ENCODE results near the gene XCR1. TPM values are rescaled to one million over a fixed set of nuclear protein-coding genes. Genes with fewer than 3 reads are reported as not detected.
"Not testable (repeated sequence)": the region's sequence is repeated elsewhere in the genome, so short reads cannot be mapped to it uniquely, and the experiment has no call there.

Gene XCR1
- total RNA-seq, 1 experiment from 2014 or later, result not detected

- in situ Hi-C loops (cut with HindIII; ENCODE audit: low pct_unique_long_range_greater_than_20kb, low sequenced_read_pairs); DNase-seq (ENCODE audit: low read depth): not testable (repeated sequence)
Measured at GRCh38 chr3:46053265-46053664, 26.0 kb upstream of the XCR1 start.

- in situ Hi-C loops (cut with HindIII; ENCODE audit: low pct_unique_long_range_greater_than_20kb, low sequenced_read_pairs), result no loop called here
- DNase-seq (ENCODE audit: low read depth), result no peak
Measured at GRCh38 chr3:46052531-46052930, 25.2 kb upstream of the XCR1 start.

GRCh38 chr3:46049093-46049492 is 21.8 kb upstream of the XCR1 start:
- DNase-seq (ENCODE audit: low read depth), result no peak
- in situ Hi-C loops (cut with HindIII; ENCODE audit: low pct_unique_long_range_greater_than_20kb, low sequenced_read_pairs), result no loop called here

DNA sequence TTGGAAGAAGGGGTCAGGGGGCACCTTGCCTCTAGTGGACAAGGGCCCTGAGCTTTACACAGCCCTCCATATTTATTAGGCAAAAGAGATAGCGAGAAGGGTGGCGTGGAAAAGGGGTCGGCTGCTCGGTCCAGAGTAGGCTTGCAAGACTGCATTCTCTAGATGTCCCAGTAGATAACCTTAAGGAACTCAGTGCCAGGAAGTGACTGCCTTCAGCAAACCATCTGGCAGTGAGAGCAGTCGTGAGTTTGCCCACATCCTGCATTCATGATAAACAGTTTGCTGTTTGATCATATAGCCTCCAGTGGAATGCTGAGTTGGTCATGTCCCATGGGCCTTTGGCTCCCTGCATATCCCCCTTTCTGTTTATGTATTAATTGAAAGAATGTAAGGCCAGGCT is 18.9 kb upstream of the XCR1 start:
- DNase-seq (ENCODE audit: low read depth); in situ Hi-C loops (cut with HindIII; ENCODE audit: low pct_unique_long_range_greater_than_20kb, low sequenced_read_pairs): not testable (repeated sequence)

GRCh38 chr3:46038916-46039315 is 11.6 kb upstream of the XCR1 start:
- in situ Hi-C loops (cut with HindIII; ENCODE audit: low pct_unique_long_range_greater_than_20kb, low sequenced_read_pairs), result no loop called here

DNA sequence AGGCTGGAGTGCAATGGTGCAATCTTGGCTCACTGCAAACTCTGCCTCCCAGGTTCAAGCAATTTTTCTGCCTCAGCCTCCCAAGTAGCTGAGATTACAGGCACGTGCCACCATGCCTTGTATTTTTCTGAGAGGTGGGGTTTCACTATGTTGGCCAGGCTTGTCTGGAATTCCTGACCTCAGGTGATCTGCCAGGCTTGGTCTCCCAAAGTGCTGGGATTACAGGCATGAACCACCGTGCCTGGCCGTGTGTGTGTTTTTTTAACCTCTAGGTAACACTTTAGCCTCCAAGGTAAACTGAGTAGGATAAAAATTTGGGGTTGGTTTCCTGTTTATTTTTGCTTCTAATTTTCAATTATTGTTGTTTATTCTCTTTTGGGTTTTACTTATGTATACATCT is 10.8 kb upstream of the XCR1 start:
- DNase-seq (ENCODE audit: low read depth); in situ Hi-C loops (cut with HindIII; ENCODE audit: low pct_unique_long_range_greater_than_20kb, low sequenced_read_pairs): not testable (repeated sequence)

More at GRCh38 chr3:46038916-46039315, 11.6 kb upstream of the XCR1 start:
- no peak for DNase-seq (ENCODE audit: low read depth)

GRCh38 chr3:46036191-46036590 is 8.9 kb upstream of the XCR1 start:
- in situ Hi-C loops (cut with HindIII; ENCODE audit: low pct_unique_long_range_greater_than_20kb, low sequenced_read_pairs), result no loop called here
- DNase-seq (ENCODE audit: low read depth), result no peak

DNA sequence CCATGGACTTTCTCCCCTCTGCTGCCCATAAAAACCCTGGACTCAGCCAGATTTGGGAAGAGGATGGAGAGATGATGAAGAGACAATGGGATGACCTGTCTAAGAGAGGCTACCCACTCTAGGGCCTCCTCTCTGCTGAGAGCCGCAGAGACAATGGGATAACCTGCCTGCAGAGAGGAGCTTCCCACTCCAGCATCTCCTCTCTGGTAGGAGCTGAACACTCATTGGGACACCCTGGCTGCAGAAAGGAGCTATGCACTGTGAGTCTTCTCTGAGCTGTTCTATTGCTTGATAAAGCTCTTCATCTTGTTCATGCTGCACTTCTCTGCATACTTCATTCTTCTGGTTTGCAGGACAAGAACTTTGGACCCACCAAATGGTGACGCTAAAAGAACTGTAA is 4.5 kb upstream of the XCR1 start:
- in situ Hi-C loops (cut with HindIII; ENCODE audit: low pct_unique_long_range_greater_than_20kb, low sequenced_read_pairs), result no loop called here
- no peak for DNase-seq (ENCODE audit: low read depth)

- in situ Hi-C loops (cut with HindIII; ENCODE audit: low pct_unique_long_range_greater_than_20kb, low sequenced_read_pairs), result no loop called here
- DNase-seq (ENCODE audit: low read depth), result no peak
Measured at GRCh38 chr3:46031269-46031668, 4.0 kb upstream of the XCR1 start.

DNA sequence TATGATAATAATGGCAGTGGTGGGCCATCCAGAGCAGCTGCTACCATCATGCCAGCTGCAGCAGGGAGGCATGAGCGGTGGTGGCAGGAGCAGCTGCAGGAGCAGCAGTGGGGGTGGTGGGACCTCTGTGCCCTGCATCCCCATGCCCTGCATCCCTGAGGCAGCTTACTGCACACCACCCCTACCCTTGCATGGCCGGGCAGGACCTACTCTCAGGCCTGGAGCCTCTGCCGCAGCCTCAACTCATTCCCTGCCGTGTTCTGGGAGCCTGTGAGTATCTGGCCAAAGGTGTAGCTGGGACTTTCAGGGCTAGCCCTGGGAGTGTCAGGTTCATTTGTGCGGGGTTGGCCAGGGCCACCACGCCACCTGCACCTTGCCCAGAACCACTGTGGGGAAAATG is 3.3 kb upstream of the XCR1 start:
- in situ Hi-C loops (cut with HindIII; ENCODE audit: low pct_unique_long_range_greater_than_20kb, low sequenced_read_pairs), result no loop called here

DNA sequence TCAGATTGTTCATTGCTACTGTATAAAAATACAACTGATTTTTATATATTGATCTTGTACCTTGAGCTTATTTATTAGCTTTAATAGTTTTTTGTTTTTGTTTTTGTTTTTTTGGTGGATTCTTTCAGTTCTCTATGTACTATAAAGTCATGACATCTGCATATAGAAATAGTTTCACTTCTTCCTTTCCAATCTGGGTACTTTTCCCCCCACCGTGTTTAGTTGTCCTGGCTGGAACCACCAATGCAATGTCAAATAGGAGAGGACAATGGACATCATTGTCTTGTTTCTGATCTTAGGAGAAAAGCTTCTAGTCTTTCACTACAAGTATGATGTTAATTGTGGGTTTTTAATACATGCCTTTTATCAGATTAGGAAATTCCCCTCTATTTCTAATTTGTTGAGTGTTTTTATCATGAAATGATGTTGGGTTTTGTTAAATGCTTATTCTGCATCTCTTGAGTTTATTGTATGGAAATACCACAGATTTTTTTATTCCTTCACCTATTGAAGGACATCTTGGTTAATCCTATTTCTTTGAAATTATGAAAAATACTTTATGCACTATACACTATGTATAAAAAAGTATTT is 2.8 kb upstream of the XCR1 start:
- no peak for DNase-seq (ENCODE audit: low read depth)
- in situ Hi-C loops (cut with HindIII; ENCODE audit: low pct_unique_long_range_greater_than_20kb, low sequenced_read_pairs), result no loop called here

More for the DNA sequence above, 3.3 kb upstream of the XCR1 start:
- DNase-seq (ENCODE audit: low read depth), result no peak

DNA sequence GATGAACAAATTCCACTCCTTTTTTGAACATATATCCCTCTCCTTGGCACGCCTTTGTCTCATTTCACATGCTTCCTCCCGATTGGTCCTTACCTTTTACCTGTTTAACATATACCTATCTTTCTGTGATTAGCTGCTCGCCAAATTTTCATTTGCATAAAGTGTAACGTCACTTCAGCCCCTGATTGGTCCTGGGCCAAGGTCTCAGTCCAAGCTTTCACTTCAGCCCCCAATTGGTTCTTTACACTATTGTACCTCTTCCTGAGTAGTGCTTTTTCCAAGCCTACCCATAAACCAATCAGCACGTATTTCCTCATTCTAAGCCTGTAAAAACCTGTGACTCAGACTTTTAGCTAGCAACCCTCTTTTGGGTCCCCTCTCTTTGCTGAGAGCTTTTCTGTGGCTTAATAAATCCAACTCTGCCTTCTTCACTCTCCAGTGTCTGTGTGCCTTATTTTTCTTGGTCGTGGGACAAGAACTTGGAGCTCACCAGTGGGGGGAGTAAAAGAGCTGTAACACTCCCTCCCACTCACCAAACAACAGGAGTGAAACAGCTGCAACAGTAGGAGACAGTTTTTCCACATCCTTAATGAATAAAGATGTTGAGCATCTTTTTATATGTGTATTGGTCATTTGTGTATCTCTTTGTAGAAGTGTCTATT is 584 bp upstream of the XCR1 start:
- in situ Hi-C loops (cut with HindIII; ENCODE audit: low pct_unique_long_range_greater_than_20kb, low sequenced_read_pairs), result no loop called here
- peak; percentile 5 for DNase-seq (ENCODE audit: low read depth)

- in situ Hi-C loops (cut with HindIII; ENCODE audit: low pct_unique_long_range_greater_than_20kb, low sequenced_read_pairs), result no loop called here
- DNase-seq (ENCODE audit: low read depth), result no peak
Measured at GRCh38 chr3:46025139-46025538, 2.1 kb downstream of the XCR1 start.

DNA sequence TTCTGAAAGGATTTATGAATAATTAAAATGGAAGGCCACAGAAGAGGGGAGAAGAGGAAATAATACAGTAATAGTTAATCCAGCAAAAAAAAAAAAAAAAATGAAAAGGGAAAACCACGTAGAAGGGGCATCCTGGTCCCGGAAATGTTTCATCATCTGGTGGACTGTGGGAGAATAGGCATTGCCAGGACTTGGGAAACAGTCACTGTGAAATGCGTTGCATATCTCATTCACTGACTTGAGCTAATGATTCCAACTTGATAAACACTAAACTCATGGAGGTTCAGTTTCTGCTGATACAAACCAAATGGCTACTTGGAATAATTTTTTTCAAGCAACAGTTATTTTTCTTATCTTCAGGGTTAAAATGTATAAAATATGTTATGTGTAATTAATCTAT is 3.2 kb downstream of the XCR1 start:
- in situ Hi-C loops (cut with HindIII; ENCODE audit: low pct_unique_long_range_greater_than_20kb, low sequenced_read_pairs), result no loop called here
- DNase-seq (ENCODE audit: low read depth), result no peak

DNA sequence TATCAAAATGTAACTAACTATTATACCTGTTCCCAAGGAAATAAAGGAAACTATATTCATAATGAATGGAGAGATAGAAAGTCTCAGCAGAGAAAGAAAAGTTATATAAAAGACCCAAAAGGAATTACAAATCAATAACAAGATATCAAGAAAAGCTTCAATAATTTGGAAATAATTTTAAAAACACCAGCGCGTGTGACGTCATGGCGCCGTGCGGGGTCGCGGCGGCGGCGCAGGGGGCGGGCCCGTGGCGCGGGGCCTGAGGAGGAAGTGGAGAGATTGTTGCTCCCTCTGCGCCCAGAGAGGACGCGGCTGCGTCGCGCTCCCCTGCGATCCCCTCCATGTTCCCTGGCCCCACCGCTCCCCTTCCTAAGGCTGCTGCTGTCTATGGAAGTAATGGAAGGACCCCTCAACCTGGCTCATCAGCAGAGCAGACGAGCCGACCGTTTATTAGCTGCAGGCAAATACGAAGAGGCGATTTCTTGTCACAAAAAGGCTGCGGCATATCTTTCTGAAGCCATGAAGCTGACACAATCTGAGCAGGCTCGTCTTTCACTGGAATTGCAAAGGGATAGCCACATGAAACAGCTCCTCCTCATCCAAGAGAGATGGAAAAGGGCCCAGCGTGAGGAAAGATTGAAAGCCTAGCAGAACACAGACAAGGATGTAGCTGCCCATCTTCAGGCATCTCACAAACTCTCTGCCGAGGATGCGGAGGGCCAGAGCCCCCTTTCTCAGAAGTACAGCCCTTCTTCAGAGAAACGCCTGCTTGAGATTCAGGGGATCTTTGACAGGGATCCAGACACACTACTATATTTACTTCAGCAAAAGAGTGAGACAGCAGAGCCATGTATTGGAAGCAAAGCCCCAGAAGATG is 4.1 kb downstream of the XCR1 start:
- in situ Hi-C loops (cut with HindIII; ENCODE audit: low pct_unique_long_range_greater_than_20kb, low sequenced_read_pairs), result no loop called here
- no peak for DNase-seq (ENCODE audit: low read depth)

DNA sequence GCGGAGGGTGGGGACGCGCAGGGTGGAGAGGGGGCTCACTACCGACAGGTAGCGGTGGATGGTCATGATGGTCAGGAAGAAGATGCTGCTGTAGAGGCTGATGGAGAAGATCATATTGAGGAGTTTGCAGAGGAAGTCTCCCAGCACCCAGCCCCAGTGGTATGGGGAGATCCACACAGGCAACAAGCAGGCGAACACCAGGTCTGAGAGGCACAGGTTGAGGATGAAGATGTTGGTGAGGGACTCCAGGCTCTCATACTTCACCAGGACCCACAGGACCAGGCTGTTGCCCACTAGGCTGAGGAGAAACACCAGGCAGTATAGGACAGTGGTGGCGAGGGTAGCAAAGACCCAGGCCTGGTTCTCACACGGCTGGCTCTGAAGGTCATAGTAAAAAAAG is 5.8 kb downstream of the XCR1 start:
- in situ Hi-C loops (cut with HindIII; ENCODE audit: low pct_unique_long_range_greater_than_20kb, low sequenced_read_pairs), result no loop called here

GRCh38 chr3:46020766-46021510 is 6.3 kb downstream of the XCR1 start:
- DNase-seq (ENCODE audit: low read depth), result no peak
- in situ Hi-C loops (cut with HindIII; ENCODE audit: low pct_unique_long_range_greater_than_20kb, low sequenced_read_pairs), result no loop called here

More for the DNA sequence above, 5.8 kb downstream of the XCR1 start:
- DNase-seq (ENCODE audit: low read depth), result no peak

- no peak for DNase-seq (ENCODE audit: low read depth)
- in situ Hi-C loops (cut with HindIII; ENCODE audit: low pct_unique_long_range_greater_than_20kb, low sequenced_read_pairs), result no loop called here
Measured at GRCh38 chr3:46019707-46020106, 7.6 kb downstream of the XCR1 start.

GRCh38 chr3:46017720-46018119 is 9.6 kb downstream of the XCR1 start:
- DNase-seq (ENCODE audit: low read depth), result no peak
- in situ Hi-C loops (cut with HindIII; ENCODE audit: low pct_unique_long_range_greater_than_20kb, low sequenced_read_pairs), result no loop called here

Data from Caki2 (cell line).